HS-5 (cell line): ENCODE data around the gene CYP27A1.
A peak's percentile ranks its signal among the peaks of the same experiment; 100 is the strongest.
"Not testable (repeated sequence)": the region's sequence is repeated elsewhere in the genome, so short reads cannot be mapped to it uniquely, and the experiment has no call there.

ENCODE experiments used
- DNase-seq: peaks from one replicate; pipeline ENCODE4 v3.0.0-alpha.2; 2012; ENCODE audit warnings: low read depth

The CYP27A1 gene

GRCh38 chr2:218831378-218831990 lies 49.5 kb downstream of the CYP27A1 start, which contains the start of gene PRKAG3:
PRKAG3 (minus strand) TSS chr2:218831803.
- no peak for DNase-seq

- no peak for DNase-seq
Observed at GRCh38 chr2:218832081-218832480, 50.1 kb downstream of the CYP27A1 start.

GRCh38 chr2:218832520-218832919 lies 50.6 kb downstream of the CYP27A1 start:
- DNase-seq: peak; percentile 48

- no peak for DNase-seq
Observed at GRCh38 chr2:218833023-218833609, 51.2 kb downstream of the CYP27A1 start.

GRCh38 chr2:218834685-218835084 lies 52.7 kb downstream of the CYP27A1 start:
- DNase-seq: no peak

- DNase-seq: no peak
Observed at GRCh38 chr2:218837495-218837894, 55.5 kb downstream of the CYP27A1 start.

GRCh38 chr2:218839430-218839829 lies 57.5 kb downstream of the CYP27A1 start:
- DNase-seq: peak; percentile 51

- DNase-seq: no peak
Observed at GRCh38 chr2:218839888-218840287, 57.9 kb downstream of the CYP27A1 start.

- DNase-seq: not testable (repeated sequence)
Observed at GRCh38 chr2:218844334-218844733, 62.4 kb downstream of the CYP27A1 start.

- DNase-seq: not testable (repeated sequence)
Observed at GRCh38 chr2:218846963-218847362, 65.0 kb downstream of the CYP27A1 start.

- no peak for DNase-seq
Observed at GRCh38 chr2:218849721-218850120, 67.8 kb downstream of the CYP27A1 start.

GRCh38 chr2:218850796-218851195 lies 68.8 kb downstream of the CYP27A1 start:
- DNase-seq: no peak

- no peak for DNase-seq
Observed at GRCh38 chr2:218851286-218851685, 69.3 kb downstream of the CYP27A1 start.

- no peak for DNase-seq
Observed at GRCh38 chr2:218852911-218853667, 71.1 kb downstream of the CYP27A1 start.

GRCh38 chr2:218853766-218854165 lies 71.8 kb downstream of the CYP27A1 start:
- no peak for DNase-seq

GRCh38 chr2:218854860-218855259 lies 72.9 kb downstream of the CYP27A1 start:
- no peak for DNase-seq

GRCh38 chr2:218855305-218856166 lies 73.6 kb downstream of the CYP27A1 start:
- no peak for DNase-seq

GRCh38 chr2:218856167-218856895 lies 74.4 kb downstream of the CYP27A1 start:
- no peak for DNase-seq

GRCh38 chr2:218856896-218857243 lies 74.9 kb downstream of the CYP27A1 start:
- no peak for DNase-seq

- no peak for DNase-seq
Observed at GRCh38 chr2:218857371-218858137, 75.6 kb downstream of the CYP27A1 start.

GRCh38 chr2:218858138-218858445 lies 76.1 kb downstream of the CYP27A1 start:
- DNase-seq: no peak
